Eye (tissue), 1 donor: ENCODE data around the gene TIMELESS.
A peak's percentile ranks its signal among the peaks of the same experiment; 100 is the strongest.
"Not testable (repeated sequence)": the region's sequence is repeated elsewhere in the genome, so short reads cannot be mapped to it uniquely, and the experiment has no call there.

ENCODE experiments used
- DNase-seq: peaks from one replicate; pipeline ENCODE4 v3.0.0-alpha.2; 2015

TIMELESS gene

GRCh38 chr12:56408799-56409417 lies 40.3 kb downstream of the TIMELESS start:
- DNase-seq: no peak

GRCh38 chr12:56404227-56404626 lies 45.0 kb downstream of the TIMELESS start:
- not testable (repeated sequence) for DNase-seq

GRCh38 chr12:56401612-56402011 lies 47.6 kb downstream of the TIMELESS start:
- not testable (repeated sequence) for DNase-seq

GRCh38 chr12:56401125-56401524 lies 48.1 kb downstream of the TIMELESS start:
- not testable (repeated sequence) for DNase-seq

- not testable (repeated sequence) for DNase-seq
Observed at GRCh38 chr12:56399466-56399865, 49.8 kb downstream of the TIMELESS start.

- DNase-seq: no peak
Observed at GRCh38 chr12:56398324-56398723, 50.9 kb downstream of the TIMELESS start.

- DNase-seq: no peak
Observed at GRCh38 chr12:56392331-56392730, 56.9 kb downstream of the TIMELESS start.

GRCh38 chr12:56391721-56392120 lies 57.5 kb downstream of the TIMELESS start:
- no peak for DNase-seq

- DNase-seq: no peak
Observed at GRCh38 chr12:56389412-56389811, 59.8 kb downstream of the TIMELESS start.

GRCh38 chr12:56387152-56387736 lies 62.0 kb downstream of the TIMELESS start:
- peak; percentile 21 for DNase-seq

- DNase-seq: no peak
Observed at GRCh38 chr12:56385873-56386272, 63.4 kb downstream of the TIMELESS start.

- DNase-seq: no peak
Observed at GRCh38 chr12:56382611-56383010, 66.6 kb downstream of the TIMELESS start.

GRCh38 chr12:56377989-56378316 lies 71.3 kb downstream of the TIMELESS start:
- DNase-seq: no peak

- DNase-seq: no peak
Observed at GRCh38 chr12:56377310-56377988, 71.8 kb downstream of the TIMELESS start.

GRCh38 chr12:56375598-56376434 lies 73.4 kb downstream of the TIMELESS start:
- no peak for DNase-seq

GRCh38 chr12:56374726-56375597 lies 74.3 kb downstream of the TIMELESS start:
- DNase-seq: no peak

- DNase-seq: no peak
Observed at GRCh38 chr12:56373515-56373914, 75.7 kb downstream of the TIMELESS start.

GRCh38 chr12:56366948-56367347 lies 82.3 kb downstream of the TIMELESS start:
- DNase-seq: no peak
